Measurements from ENCODE around the gene NDUFS2.

Gene NDUFS2

DNA sequence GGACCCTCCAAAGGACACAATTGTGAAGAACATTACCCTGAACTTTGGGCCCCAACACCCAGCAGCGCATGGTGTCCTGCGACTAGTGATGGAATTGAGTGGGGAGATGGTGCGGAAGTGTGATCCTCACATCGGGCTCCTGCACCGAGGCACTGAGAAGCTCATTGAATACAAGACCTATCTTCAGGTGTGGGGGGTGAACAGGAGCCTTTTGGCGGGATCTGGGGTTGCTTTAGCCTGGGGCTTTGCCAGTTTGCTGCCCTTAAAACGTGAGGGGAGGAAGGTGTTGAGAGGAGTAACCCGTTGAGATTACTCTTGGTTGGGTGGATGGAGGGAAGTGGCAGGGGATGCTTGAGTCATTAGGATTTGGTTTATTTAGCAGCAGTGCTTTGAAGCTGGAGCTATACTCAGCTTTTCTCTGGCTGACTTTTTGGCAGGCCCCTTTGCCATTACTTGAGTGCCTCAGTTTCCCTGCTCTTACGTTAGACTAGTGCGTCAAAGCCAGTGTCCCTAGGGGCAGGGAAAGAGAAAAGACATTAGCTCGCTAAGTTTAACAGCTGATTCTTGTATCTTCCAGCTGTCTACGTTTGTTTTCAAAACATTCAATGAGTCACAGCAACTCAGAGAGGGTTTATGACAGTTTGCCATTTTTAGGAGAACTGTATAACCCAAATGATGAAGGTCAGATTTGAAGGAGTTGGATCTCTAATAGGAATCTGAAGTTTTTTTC lies 4.4 kb downstream of the NDUFS2 start:
- no peak overlapping the region for H3K4me3 ChIP-seq (ENCODE audit: low read length)
- no peak for DNase-seq (ENCODE audit: low read depth, low spot score)
- peaks cover under 1% of the 10 kb centered on the region; the same call in 1 of the 2 replicates for H3K4me1 ChIP-seq (ENCODE audit: control insufficient read depth, insufficient read depth, low read length)
- no peak overlapping the region for H3K27ac ChIP-seq (ENCODE audit: low read length)
- WGBS (ENCODE audit: insufficient coverage, insufficient read length): no CpG with 5 or more reads among the region's 12 CpGs
- H3K27me3 ChIP-seq (ENCODE audit: control insufficient read depth, insufficient read depth, low read length): no peaks in the 10 kb centered on the region
- H3K9me3 ChIP-seq (ENCODE audit: control insufficient read depth, insufficient read depth, low read length): no peaks in the 10 kb centered on the region
- peaks cover 20% of the 10 kb centered on the region; the same call in 1 of the 2 replicates for H3K36me3 ChIP-seq (ENCODE audit: control insufficient read depth, insufficient read depth, low read length)

DNA sequence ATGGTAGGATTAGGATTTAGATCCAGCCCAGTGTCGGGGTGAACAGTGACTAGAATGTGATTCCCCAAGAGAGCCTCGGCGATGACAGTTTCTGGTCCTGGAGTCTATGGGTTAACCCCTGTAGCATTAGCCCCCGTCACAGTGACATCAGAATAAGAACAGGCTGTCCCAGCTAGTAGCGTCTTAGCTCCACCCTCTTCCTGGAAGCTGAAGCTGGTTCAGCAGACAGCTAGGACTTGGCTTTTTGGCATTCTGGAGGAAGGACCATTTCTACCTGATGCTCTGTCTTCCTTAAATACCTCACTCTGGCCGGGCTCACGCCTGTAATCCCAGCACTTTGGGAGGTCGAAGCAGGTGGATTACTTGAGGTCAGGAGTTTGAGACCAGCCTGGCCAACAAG lies 5.0 kb downstream of the NDUFS2 start:
- no peak for DNase-seq (ENCODE audit: low read depth, low spot score)
- whole genome bisulfite sequencing (ENCODE audit: insufficient coverage, insufficient read length): no CpG with 5 or more reads among the region's 8 CpGs
- H3K27ac ChIP-seq (ENCODE audit: low read length): no peak overlapping the region
- no peak overlapping the region for H3K4me3 ChIP-seq (ENCODE audit: low read length)
- no peaks in the 10 kb centered on the region for H3K9me3 ChIP-seq (ENCODE audit: control insufficient read depth, insufficient read depth, low read length)
- no peaks in the 10 kb centered on the region for H3K4me1 ChIP-seq (ENCODE audit: control insufficient read depth, insufficient read depth, low read length)
- peaks cover 24% of the 10 kb centered on the region; the same call in 1 of the 2 replicates for H3K36me3 ChIP-seq (ENCODE audit: control insufficient read depth, insufficient read depth, low read length)
- no peaks in the 10 kb centered on the region for H3K27me3 ChIP-seq (ENCODE audit: control insufficient read depth, insufficient read depth, low read length)

GRCh38 chr1:161209790-161210409 lies 7.7 kb downstream of the NDUFS2 start:
- Histone ChIP-seq H3K4me1 (ENCODE audit: control insufficient read depth, insufficient read depth, low read length) (no peaks in the 10 kb centered on the region), H3K27me3 (ENCODE audit: control insufficient read depth, insufficient read depth, low read length) (no peaks in the 10 kb centered on the region), H3K9me3 (ENCODE audit: control insufficient read depth, insufficient read depth, low read length) (no peaks in the 10 kb centered on the region), H3K27ac (ENCODE audit: low read length) (no peak overlapping the region), H3K4me3 (ENCODE audit: low read length) (no peak overlapping the region), H3K36me3 (ENCODE audit: control insufficient read depth, insufficient read depth, low read length) (peaks cover 42% of the 10 kb centered on the region; the same call in 1 of the 2 replicates)
- no peak for DNase-seq (ENCODE audit: low read depth, low spot score)
- WGBS (ENCODE audit: insufficient coverage, insufficient read length): no CpG with 5 or more reads among the region's 11 CpGs

GRCh38 chr1:161214369-161214768 lies 12.2 kb downstream of the NDUFS2 start:
- Histone ChIP-seq H3K36me3 (ENCODE audit: control insufficient read depth, insufficient read depth, low read length) (peaks cover 38% of the 10 kb centered on the region; the same call in 1 of the 2 replicates), H3K4me3 (ENCODE audit: low read length) (no peak overlapping the region), H3K9me3 (ENCODE audit: control insufficient read depth, insufficient read depth, low read length) (no peaks in the 10 kb centered on the region), H3K27ac (ENCODE audit: low read length) (no peak overlapping the region), H3K27me3 (ENCODE audit: control insufficient read depth, insufficient read depth, low read length) (no peaks in the 10 kb centered on the region), H3K4me1 (ENCODE audit: control insufficient read depth, insufficient read depth, low read length) (peaks cover 4% of the 10 kb centered on the region)
- DNase-seq (ENCODE audit: low read depth, low spot score): no peak
- no CpG with 5 or more reads among the region's 9 CpGs for WGBS (ENCODE audit: insufficient coverage, insufficient read length)

GRCh38 chr1:161215076-161215475 lies 12.9 kb downstream of the NDUFS2 start, which contains the start of gene FCER1G:
Gene FCER1G (plus strand): TSS chr1:161215295. CDS start chr1:161215322, 27 bp downstream.
- no CpG with 5 or more reads among the region's 10 CpGs for whole genome bisulfite sequencing (ENCODE audit: insufficient coverage, insufficient read length)
- Histone ChIP-seq H3K9me3 (ENCODE audit: control insufficient read depth, insufficient read depth, low read length) (no peaks in the 10 kb centered on the region), H3K36me3 (ENCODE audit: control insufficient read depth, insufficient read depth, low read length) (peaks cover 36% of the 10 kb centered on the region; the same call in 1 of the 2 replicates), H3K27ac (ENCODE audit: low read length) (no peak within 1 kb of the TSS), H3K4me3 (ENCODE audit: low read length) (no peak within 1 kb of the TSS), H3K27me3 (ENCODE audit: control insufficient read depth, insufficient read depth, low read length) (no peaks in the 10 kb centered on the region), H3K4me1 (ENCODE audit: control insufficient read depth, insufficient read depth, low read length) (peaks cover 4% of the 10 kb centered on the region)
- DNase-seq (ENCODE audit: low read depth, low spot score): no peak

DNA sequence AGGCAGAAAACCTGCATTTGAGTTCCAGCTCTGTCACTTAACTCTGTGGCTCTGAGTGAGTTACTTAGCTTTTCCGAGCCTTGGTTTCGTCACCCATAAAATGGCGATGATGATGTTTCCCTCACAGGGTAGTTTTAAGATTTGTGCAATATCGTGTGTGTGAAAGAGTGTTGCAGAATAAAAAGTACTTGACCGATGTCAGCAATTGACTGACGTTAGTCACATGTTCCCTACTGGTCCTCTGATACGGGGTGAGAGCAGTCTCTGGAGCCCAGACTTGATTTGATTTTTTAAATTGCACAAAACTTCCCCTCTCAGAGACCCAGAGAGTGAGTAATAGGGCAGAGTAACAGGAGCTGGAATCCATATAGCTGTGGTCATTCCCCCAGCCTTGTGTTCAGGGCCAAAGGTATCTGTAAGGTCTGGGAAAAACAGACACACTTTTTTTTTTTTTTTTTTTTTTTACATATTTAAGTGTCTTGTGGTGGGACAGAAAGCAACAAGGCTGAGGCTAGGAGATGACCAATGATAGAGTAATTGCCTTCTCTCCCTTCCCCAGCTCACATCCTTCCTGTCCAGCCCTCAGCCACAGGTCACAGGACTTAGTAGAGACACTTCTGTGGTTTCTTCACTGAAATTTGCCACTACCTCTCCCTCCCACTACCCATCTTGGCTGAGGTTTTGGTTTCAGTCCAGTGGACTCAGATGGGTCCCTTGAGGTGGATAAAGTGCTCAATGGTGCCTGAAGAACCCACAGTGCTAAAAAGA lies 15.0 kb downstream of the NDUFS2 start:
- Histone ChIP-seq H3K4me1 (ENCODE audit: control insufficient read depth, insufficient read depth, low read length) (peaks cover 4% of the 10 kb centered on the region), H3K4me3 (ENCODE audit: low read length) (no peak overlapping the region), H3K27me3 (ENCODE audit: control insufficient read depth, insufficient read depth, low read length) (no peaks in the 10 kb centered on the region), H3K36me3 (ENCODE audit: control insufficient read depth, insufficient read depth, low read length) (peaks cover 22% of the 10 kb centered on the region; the same call in 1 of the 2 replicates), H3K27ac (ENCODE audit: low read length) (no peak overlapping the region), H3K9me3 (ENCODE audit: control insufficient read depth, insufficient read depth, low read length) (no peaks in the 10 kb centered on the region)
- no peak for DNase-seq (ENCODE audit: low read depth, low spot score)
- WGBS (ENCODE audit: insufficient coverage, insufficient read length): no CpG with 5 or more reads among the region's 7 CpGs

DNA sequence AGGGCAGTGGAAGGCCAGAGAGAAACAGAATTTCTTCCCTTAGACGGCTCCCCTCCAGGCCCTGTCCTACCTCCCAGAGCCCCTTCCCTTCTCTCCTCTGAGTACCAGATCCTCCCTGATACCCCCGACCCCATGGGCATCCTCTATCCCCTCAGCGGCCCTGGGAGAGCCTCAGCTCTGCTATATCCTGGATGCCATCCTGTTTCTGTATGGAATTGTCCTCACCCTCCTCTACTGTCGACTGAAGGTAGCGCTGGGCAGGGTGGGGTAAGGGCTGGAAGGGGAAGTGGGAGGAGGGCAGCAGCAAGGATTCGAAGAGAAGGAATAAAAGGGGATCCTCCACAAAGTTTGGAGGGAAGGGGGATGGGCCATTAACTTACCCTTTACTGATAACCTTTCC lies 15.7 kb downstream of the NDUFS2 start:
- WGBS (ENCODE audit: insufficient coverage, insufficient read length): no CpG with 5 or more reads among the region's 6 CpGs

GRCh38 chr1:161218301-161219077 lies 16.3 kb downstream of the NDUFS2 start:
- H3K4me1 ChIP-seq (ENCODE audit: control insufficient read depth, insufficient read depth, low read length): peaks cover 4% of the 10 kb centered on the region
- H3K27ac ChIP-seq (ENCODE audit: low read length): no peak overlapping the region
- WGBS (ENCODE audit: insufficient coverage, insufficient read length): no CpG with 5 or more reads among the region's 8 CpGs
- H3K9me3 ChIP-seq (ENCODE audit: control insufficient read depth, insufficient read depth, low read length): no peaks in the 10 kb centered on the region
- no peak overlapping the region for H3K4me3 ChIP-seq (ENCODE audit: low read length)
- peaks cover 11% of the 10 kb centered on the region; the same call in 1 of the 2 replicates for H3K36me3 ChIP-seq (ENCODE audit: control insufficient read depth, insufficient read depth, low read length)
- no peak for DNase-seq (ENCODE audit: low read depth, low spot score)
- H3K27me3 ChIP-seq (ENCODE audit: control insufficient read depth, insufficient read depth, low read length): no peaks in the 10 kb centered on the region

More for the DNA sequence above, 15.7 kb downstream of the NDUFS2 start:
- DNase-seq (ENCODE audit: low read depth, low spot score): no peak
- Histone ChIP-seq H3K4me3 (ENCODE audit: low read length) (no peak overlapping the region), H3K36me3 (ENCODE audit: control insufficient read depth, insufficient read depth, low read length) (peaks cover 17% of the 10 kb centered on the region; the same call in 1 of the 2 replicates), H3K4me1 (ENCODE audit: control insufficient read depth, insufficient read depth, low read length) (peaks cover 4% of the 10 kb centered on the region), H3K27ac (ENCODE audit: low read length) (no peak overlapping the region), H3K9me3 (ENCODE audit: control insufficient read depth, insufficient read depth, low read length) (no peaks in the 10 kb centered on the region), H3K27me3 (ENCODE audit: control insufficient read depth, insufficient read depth, low read length) (no peaks in the 10 kb centered on the region)

DNA sequence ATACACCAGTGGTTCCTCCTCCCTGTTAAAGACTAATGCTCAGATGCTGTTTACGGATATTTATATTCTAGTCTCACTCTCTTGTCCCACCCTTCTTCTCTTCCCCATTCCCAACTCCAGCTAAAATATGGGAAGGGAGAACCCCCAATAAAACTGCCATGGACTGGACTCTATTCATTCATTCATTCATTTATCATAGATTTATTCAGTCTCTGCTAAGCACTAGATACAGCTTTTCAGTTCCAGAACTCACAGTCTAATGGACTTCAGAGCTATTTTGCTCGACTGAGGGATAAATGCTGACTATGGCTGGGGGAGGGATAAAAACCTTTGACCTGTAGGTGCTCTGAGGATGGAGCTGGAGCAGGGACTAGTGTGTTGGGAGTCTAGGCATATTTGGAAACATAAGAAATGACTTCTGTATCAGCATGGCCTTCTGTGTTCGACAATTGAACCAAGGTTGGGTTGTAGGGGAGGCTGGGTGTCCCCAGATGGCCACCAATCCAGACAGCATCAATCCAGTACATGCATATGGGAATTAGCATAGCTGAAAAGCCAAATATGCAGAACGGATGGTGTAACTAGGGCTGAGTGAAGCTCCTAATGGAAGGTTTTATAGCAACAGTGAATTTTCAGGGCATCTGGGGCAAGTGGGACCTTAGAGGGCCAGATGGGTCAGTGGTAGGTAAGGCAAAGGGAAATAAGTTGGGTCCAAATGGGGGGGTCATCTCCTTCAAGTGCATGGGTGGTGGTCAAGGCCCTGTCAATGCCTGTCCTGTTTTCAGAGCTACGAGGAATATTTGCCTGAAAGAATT lies 17.1 kb downstream of the NDUFS2 start:
- WGBS (ENCODE audit: insufficient coverage, insufficient read length): no CpG with 5 or more reads among the region's 5 CpGs
- Histone ChIP-seq H3K36me3 (ENCODE audit: control insufficient read depth, insufficient read depth, low read length) (0 out of 2 replicates have a peak, but pooled peaks cover 4% of the 10 kb centered on the region), H3K27me3 (ENCODE audit: control insufficient read depth, insufficient read depth, low read length) (no peaks in the 10 kb centered on the region), H3K4me1 (ENCODE audit: control insufficient read depth, insufficient read depth, low read length) (peaks cover 4% of the 10 kb centered on the region), H3K27ac (ENCODE audit: low read length) (no peak overlapping the region), H3K9me3 (ENCODE audit: control insufficient read depth, insufficient read depth, low read length) (no peaks in the 10 kb centered on the region), H3K4me3 (ENCODE audit: low read length) (no peak overlapping the region)
- DNase-seq (ENCODE audit: low read depth, low spot score): no peak

All from iPS DF 6.9 (cell line).